Right lobe of liver (tissue), 6 donors: ENCODE measurements around the gene GREM2. TPM values are rescaled to one million over a fixed set of nuclear protein-coding genes. Genes with fewer than 3 reads are reported as not detected.

Source experiments
- ATAC-seq, 4 donors: fragments of 200-7000 bp; cut with Tn5 transposase; one replicate each; pipeline ENCODE4 v1.9.1; 2020; ENCODE audit warnings: mild to moderate bottlenecking in 4 of 4, moderate library complexity in 4 of 4
- DNase-seq, 3 donors: peaks; one replicate each; pipeline ENCODE4 v3.0.0-alpha.2; 2020
- H3K27ac ChIP-seq, 3 donors: fragments of 200-600 bp; one replicate each; pipeline ENCODE4 v1.8.0; 2022
- H3K27me3 ChIP-seq, 2 donors: fragments of 200-600 bp; one replicate each; pipeline ENCODE4 v1.8.0; 2022
- H3K36me3 ChIP-seq, 4 donors: fragments of 200-600 bp; sonication (generic) in 1 of 4; one replicate each; pipeline versions ENCODE4 v1.5.1 to v1.8.0; 2017 to 2022; ENCODE audit warnings: control low read depth in 1 of 4
- H3K4me1 ChIP-seq, 4 donors: fragments of 200-600 bp; sonication (generic) in 1 of 4; one replicate each; pipeline versions ENCODE4 v1.5.1 to v1.8.0; 2017 to 2022; ENCODE audit warnings: control low read depth in 1 of 4
- H3K4me3 ChIP-seq, 3 donors: fragments of 200-600 bp; one replicate each; pipeline ENCODE4 v1.8.0; 2022
- H3K9me3 ChIP-seq, 4 donors: fragments of 200-600 bp; sonication (generic) in 1 of 4; one replicate each; pipeline versions ENCODE4 v1.5.1 to v1.8.0; 2017 to 2022; ENCODE audit warnings: control low read depth in 1 of 4
- POLR2A ChIP-seq: fragments of 450-650 bp; IDR thresholded peaks from one replicate; pipeline ENCODE4 v1.6.1; 2017; ENCODE audit warnings: antibody characterized with exemption, mild to moderate bottlenecking
- WGBS: methylation state at CpG from one replicate; pipeline ENCODE4 v1.1.6; 2018; ENCODE audit warnings: low coverage, low lambda C conversion rate; ENCODE audit not compliant: insufficient coverage; ENCODE audit errors: missing lambda C conversion rate; 5-methylcytosine and 5-hydroxymethylcytosine counted together
- intact Hi-C, 2 donors: fragments of 100-400 bp; cut with DNase I; formaldehyde crosslinking; loops; one replicate each; pipeline versions ENCODE4 v1.11.2 to v1.14.1; 2022
- total RNA-seq, 6 experiments: library from RNA; depleted of rRNA in 2 of 6; stranded (reverse); fragments of >200 nt in 2 of 6; fragmentation: NEBNext Ultra II Directional in 3 of 6; extraction: Animal tissue kit (Norgen Biotek cat#: 25700) in 3 of 6; gene quantifications; one replicate each; pipeline versions ENCODE4 v1.1.0 to v1.2.4, GENCODE V29; 2016 to 2023
- TF ChIP-seq, protein P1 (sequence below), 4 donors: fragments of 200-600 bp in 3 of 4; fragments of 450-650 bp in 1 of 4; IDR thresholded peaks; one replicate each; pipeline versions ENCODE4 v1.5.1 to v1.8.0; 2016 to 2022; ENCODE audit warnings: antibody characterized with exemption in 4 of 4, mild to moderate bottlenecking in 2 of 4
- donor health status: DM: no; HTN: yes; CAD: no.
- donor health status: DM: no; HTN: no; CAD: no.
- donor health status: DM: no; HTN: no; CAD: no.
- donor health status: DM: no; HTN: yes; CAD: no.
- donor health status: DM: no; HTN: yes; CAD: no.

Gene GREM2
- total RNA-seq, 6 experiments from 2014 or later, result 5.1 to 27.4 (median 12.7) TPM

DNA sequence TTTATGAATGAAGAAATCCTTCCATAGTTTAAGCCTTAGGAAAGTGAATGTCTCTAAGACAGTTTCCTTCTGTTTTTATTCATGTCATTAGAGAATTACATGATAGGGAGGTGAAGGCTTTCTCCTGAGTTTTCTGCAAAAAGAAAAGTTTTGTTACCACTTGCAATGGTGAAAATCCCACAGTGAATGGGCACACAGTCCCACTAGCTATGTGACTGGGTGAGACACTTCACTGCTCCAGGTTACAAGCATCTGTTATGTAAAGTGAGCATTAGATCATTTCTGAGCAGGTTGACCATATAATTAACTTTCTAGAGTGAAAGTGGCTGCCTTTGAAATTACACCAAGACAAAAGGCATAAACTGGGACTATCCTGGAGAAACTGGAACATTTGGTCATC lies 38.9 kb upstream of the GREM2 start:
- peaks cover 0 to 4% (median 2%) of the 10 kb centered on the region in 4 donors for H3K4me1 ChIP-seq
- no peaks in the 10 kb centered on the region for H3K36me3 ChIP-seq
- no peaks in the 10 kb centered on the region for H3K27me3 ChIP-seq
- DNase-seq, result no peak
- TF ChIP-seq, protein P1, sequence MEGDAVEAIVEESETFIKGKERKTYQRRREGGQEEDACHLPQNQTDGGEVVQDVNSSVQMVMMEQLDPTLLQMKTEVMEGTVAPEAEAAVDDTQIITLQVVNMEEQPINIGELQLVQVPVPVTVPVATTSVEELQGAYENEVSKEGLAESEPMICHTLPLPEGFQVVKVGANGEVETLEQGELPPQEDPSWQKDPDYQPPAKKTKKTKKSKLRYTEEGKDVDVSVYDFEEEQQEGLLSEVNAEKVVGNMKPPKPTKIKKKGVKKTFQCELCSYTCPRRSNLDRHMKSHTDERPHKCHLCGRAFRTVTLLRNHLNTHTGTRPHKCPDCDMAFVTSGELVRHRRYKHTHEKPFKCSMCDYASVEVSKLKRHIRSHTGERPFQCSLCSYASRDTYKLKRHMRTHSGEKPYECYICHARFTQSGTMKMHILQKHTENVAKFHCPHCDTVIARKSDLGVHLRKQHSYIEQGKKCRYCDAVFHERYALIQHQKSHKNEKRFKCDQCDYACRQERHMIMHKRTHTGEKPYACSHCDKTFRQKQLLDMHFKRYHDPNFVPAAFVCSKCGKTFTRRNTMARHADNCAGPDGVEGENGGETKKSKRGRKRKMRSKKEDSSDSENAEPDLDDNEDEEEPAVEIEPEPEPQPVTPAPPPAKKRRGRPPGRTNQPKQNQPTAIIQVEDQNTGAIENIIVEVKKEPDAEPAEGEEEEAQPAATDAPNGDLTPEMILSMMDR (IDR thresholded peaks at IDR 0.05), result no peak
- no peak for TF ChIP-seq POLR2A
- ATAC-seq, result no peak
- no peaks in the 10 kb centered on the region for H3K9me3 ChIP-seq
- intact Hi-C loops, result no loop called here
- peak overlapping the region; percentile 52 to 95 (median 88) for H3K27ac ChIP-seq
- no peak overlapping the region for H3K4me3 ChIP-seq

DNA sequence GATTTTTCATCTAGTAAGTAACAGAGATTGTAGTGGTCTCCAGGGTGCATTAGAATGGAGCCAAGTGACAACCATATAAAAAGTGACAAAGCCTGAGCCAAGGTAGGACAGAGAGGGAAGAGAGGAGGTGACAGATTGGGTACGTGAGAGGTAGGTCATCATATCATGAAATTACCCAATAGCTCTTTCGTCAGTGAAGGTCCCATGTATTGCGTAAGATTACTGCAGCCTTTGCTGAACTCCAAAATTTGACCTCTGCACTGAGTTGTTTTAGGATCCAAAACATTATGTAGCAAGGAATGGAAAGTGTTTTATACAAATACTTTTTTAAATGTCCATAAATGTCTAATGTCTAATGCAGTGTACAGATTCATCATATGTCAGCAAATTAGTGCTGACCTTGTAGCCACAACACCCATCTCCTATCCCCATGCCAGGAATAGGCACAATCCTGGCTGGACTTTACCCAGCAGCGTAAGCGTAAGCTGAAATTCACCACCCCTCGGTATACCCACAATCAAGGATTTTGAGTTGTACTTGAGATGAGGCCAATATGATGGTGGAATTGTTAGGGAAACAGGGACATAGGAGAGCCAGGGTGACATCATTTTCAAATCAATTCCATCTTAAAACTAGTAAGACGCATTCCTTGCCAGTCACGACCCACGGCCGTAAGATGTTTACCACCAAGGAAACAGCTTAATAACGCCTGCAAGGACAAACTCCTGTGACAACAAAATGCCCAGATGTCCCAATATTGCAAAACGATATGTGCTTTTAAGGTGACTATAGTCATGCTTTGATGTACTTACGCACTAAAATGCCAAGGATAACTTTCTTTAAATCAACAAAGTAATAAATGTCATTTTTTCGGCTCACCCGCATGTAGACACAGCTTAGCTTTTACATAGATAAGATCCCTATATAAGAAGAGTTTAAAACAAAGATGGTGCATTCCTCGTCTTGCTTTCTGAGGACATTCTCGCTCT lies 38.1 kb upstream of the GREM2 start:
- no peak for TF ChIP-seq POLR2A
- TF ChIP-seq, protein P1 (IDR thresholded peaks at IDR 0.05), result no peak
- intact Hi-C loops, result no loop called here
- DNase-seq (peak in 2 of 3 donors; percentile 64 to 69), ATAC-seq (peak; percentile 91 to 95 (median 92))
- WGBS, result 53% methylated on average over 15 of the region's 17 CpGs
- Histone ChIP-seq H3K4me3 (no peak overlapping the region), H3K9me3 (no peaks in the 10 kb centered on the region), H3K27me3 (no peaks in the 10 kb centered on the region), H3K27ac (peak overlapping the region; percentile 52 to 95 (median 88)), H3K36me3 (no peaks in the 10 kb centered on the region), H3K4me1 (peaks cover 0 to 4% (median 2%) of the 10 kb centered on the region in 4 donors)

DNA sequence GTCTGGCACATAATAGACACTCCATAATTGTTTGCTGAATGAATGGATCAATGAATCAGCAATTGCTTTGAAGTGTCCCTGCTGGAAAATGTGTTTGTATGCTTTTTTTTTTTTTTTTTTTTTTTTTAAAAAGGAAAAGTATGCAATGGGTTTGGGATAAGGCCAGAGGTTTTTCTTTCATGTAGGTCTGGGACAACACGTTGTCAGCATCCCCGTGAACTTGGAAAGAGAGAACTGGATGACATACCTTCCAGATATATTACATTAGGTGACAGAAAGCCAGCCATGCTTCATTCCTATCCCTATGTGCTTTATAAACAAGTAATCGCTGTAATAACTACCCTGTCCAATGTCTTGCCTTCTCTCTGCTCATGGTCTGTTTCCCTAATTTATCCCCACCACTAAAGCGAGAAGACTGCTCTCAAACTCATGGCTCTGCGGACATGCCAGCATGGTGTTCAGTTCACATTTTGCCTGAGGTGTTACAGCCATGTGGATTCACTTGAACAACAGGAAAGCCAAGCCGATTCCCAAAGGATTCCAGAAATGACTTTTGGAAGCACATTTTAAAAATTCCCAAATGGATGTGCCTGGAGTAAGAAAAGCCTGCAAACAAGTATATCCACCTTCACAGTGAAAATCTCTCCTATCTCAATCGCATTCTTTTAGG lies 34.8 kb upstream of the GREM2 start:
- Histone ChIP-seq H3K27me3 (no peaks in the 10 kb centered on the region), H3K9me3 (no peaks in the 10 kb centered on the region), H3K4me1 (peaks cover 0 to 4% (median 2%) of the 10 kb centered on the region in 4 donors), H3K27ac (no peak overlapping the region), H3K36me3 (no peaks in the 10 kb centered on the region), H3K4me3 (no peak overlapping the region)
- DNase-seq (no peak), ATAC-seq (peak in 1 of 4 donors; percentile 11)
- intact Hi-C loops, result no loop called here
- no peak for TF ChIP-seq POLR2A
- TF ChIP-seq, protein P1 (IDR thresholded peaks at IDR 0.05), result no peak
- WGBS, result 60% methylated on average over 7 of the region's 7 CpGs

DNA sequence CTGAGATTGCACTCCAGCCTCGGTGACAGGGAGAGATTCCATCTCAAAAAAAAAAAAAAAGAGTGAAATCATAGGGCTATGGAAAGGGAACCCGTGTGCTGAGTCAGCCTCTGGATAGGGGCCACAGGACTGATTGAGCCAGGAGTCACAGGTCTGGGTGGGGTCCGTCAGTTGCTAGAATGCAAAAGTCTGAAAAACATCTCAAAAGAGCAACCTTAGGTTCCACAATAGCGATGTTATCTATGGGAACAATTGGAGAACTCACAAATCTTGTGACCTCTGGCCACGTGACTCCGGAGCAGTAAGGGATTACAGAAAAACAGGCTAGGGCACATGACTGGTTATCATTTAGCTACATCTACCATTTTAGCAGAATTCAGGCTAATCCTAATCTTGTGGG lies 32.8 kb upstream of the GREM2 start:
- H3K9me3 ChIP-seq, result no peaks in the 10 kb centered on the region
- WGBS, result 57% methylated on average over 6 of the region's 6 CpGs
- H3K27me3 ChIP-seq, result no peaks in the 10 kb centered on the region
- TF ChIP-seq, protein P1 (IDR thresholded peaks at IDR 0.05), result no peak
- no peak for TF ChIP-seq POLR2A
- no peaks in the 10 kb centered on the region for H3K36me3 ChIP-seq
- no peak for DNase-seq
- no peak for ATAC-seq
- H3K4me1 ChIP-seq, result peaks cover 0 to 4% (median 2%) of the 10 kb centered on the region in 4 donors
- intact Hi-C loops, result no loop called here
- no peak overlapping the region for H3K4me3 ChIP-seq
- no peak overlapping the region for H3K27ac ChIP-seq
